CD4-positive, CD25-positive, alpha-beta regulatory T cell (primary cell): Measurements from ENCODE around the gene KRT81. TPM values are rescaled to one million over a fixed set of nuclear protein-coding genes. Genes with fewer than 3 reads are reported as not detected.
A peak's percentile ranks its signal among the peaks of the same experiment; 100 is the strongest.

Source experiments
- ATAC-seq, 2 donors: fragments of 150-1000 bp; cut with Tn5 transposase; one replicate each; pipeline ENCODE4 v1.10.0; 2021; ENCODE audit warnings: low read depth in 2 of 2, moderate number of reproducible peaks in 2 of 2, moderate library complexity in 1 of 2
- DNase-seq, 3 donors: peaks; one replicate each; pipeline versions ENCODE4 v3.0.0 to v3.0.0-alpha.2; 2012 to 2022; ENCODE audit warnings: mixed read lengths in 1 of 3
- H3K27ac ChIP-seq: one replicate; pipeline ENCODE4 v1.7.0; 2013; ENCODE audit warnings: mild to moderate bottlenecking, low read length; ENCODE audit not compliant: insufficient read depth, poor library complexity, severe bottlenecking
- H3K27me3 ChIP-seq: one replicate; pipeline ENCODE4 v1.7.0; 2013; ENCODE audit warnings: low read length; ENCODE audit not compliant: control insufficient read depth, insufficient read depth
- H3K36me3 ChIP-seq: one replicate; pipeline ENCODE4 v1.7.0; 2013; ENCODE audit warnings: mild to moderate bottlenecking, low read length, moderate library complexity; ENCODE audit not compliant: control insufficient read depth, insufficient read depth
- H3K4me1 ChIP-seq: 2 replicates; pipeline ENCODE4 v1.7.0; 2013; ENCODE audit warnings: mild to moderate bottlenecking, low read length; ENCODE audit not compliant: insufficient read depth, control insufficient read depth, poor library complexity, severe bottlenecking
- H3K4me3 ChIP-seq: one replicate; pipeline ENCODE4 v1.7.0; 2013; ENCODE audit warnings: low read depth, mild to moderate bottlenecking, low read length, moderate library complexity
- H3K9me3 ChIP-seq, 2 experiments: 1 replicate in 1 of 2; 2 replicates in 1 of 2; pipeline ENCODE4 v1.7.0; 2013; ENCODE audit warnings: low read length in 2 of 2, mild to moderate bottlenecking in 1 of 2, moderate library complexity in 1 of 2; ENCODE audit not compliant: control insufficient read depth in 2 of 2
- H3K27ac Mint-ChIP-seq, 3 donors: one replicate each; pipeline ENCODE4 v1.8.0; 2020 to 2022; ENCODE audit warnings: mild to moderate bottlenecking in 3 of 3, mixed read lengths in 3 of 3, moderate library complexity in 2 of 3
- H3K27me3 Mint-ChIP-seq: one replicate; pipeline ENCODE4 v1.8.0; 2022; ENCODE audit warnings: mild to moderate bottlenecking, mixed read lengths
- H3K36me3 Mint-ChIP-seq: one replicate; pipeline ENCODE4 v1.8.0; 2020; ENCODE audit warnings: mixed read lengths
- H3K4me1 Mint-ChIP-seq, 4 donors: one replicate each; pipeline ENCODE4 v1.8.0; 2020 to 2022; ENCODE audit warnings: mixed read lengths in 4 of 4, mild to moderate bottlenecking in 1 of 4
- H3K4me3 Mint-ChIP-seq, 4 donors: one replicate each; pipeline ENCODE4 v1.8.0; 2020 to 2022; ENCODE audit warnings: mild to moderate bottlenecking in 4 of 4, mixed read lengths in 4 of 4, moderate library complexity in 3 of 4
- H3K9me3 Mint-ChIP-seq, 7 donors: one replicate each; pipeline ENCODE4 v1.8.0; 2020 to 2022; ENCODE audit warnings: mixed read lengths in 7 of 7, mild to moderate bottlenecking in 3 of 7, moderate library complexity in 2 of 7
- polyA plus RNA-seq, 4 donors: library from polyadenylated mRNA; unstranded; fragments of 300-500 nt; fragmentation: Illumina TruSeq; gene quantifications; one replicate each; pipeline ENCODE4 v1.2.3, GENCODE V29; 2021
- total RNA-seq: library from RNA; stranded (reverse); gene quantifications from one replicate; pipeline ENCODE4 v1.2.3, GENCODE V29; 2022

The KRT81 gene
- total and polyA plus RNA-seq, 5 donors from 2014 or later: not detected

GRCh38 chr12:52332381-52332780 is 41.0 kb upstream of the KRT81 start:
- no peak overlapping the region for H3K27ac ChIP-seq
- H3K4me1 ChIP-seq: peaks cover 4% of the 10 kb centered on the region
- H3K9me3 ChIP-seq: no peaks in the 10 kb centered on the region
- Mint-ChIP-seq H3K4me1 (peaks cover 3 to 9% (median 5%) of the 10 kb centered on the region in 4 donors), H3K27ac (no peak overlapping the region), H3K4me3 (no peak overlapping the region), H3K27me3 (peaks cover 4% of the 10 kb centered on the region), H3K36me3 (no peaks in the 10 kb centered on the region), H3K9me3 (peaks cover 0 to 4% (median 2%) of the 10 kb centered on the region in 7 donors)
- peaks cover 3% of the 10 kb centered on the region for H3K27me3 ChIP-seq
- no peak for DNase-seq
- H3K36me3 ChIP-seq: no peaks in the 10 kb centered on the region
- H3K4me3 ChIP-seq: no peak overlapping the region
- no peak for ATAC-seq

GRCh38 chr12:52331833-52332232 is 40.5 kb upstream of the KRT81 start:
- Mint-ChIP-seq H3K9me3 (peaks cover 0 to 4% (median 2%) of the 10 kb centered on the region in 7 donors), H3K27me3 (peaks cover 4% of the 10 kb centered on the region), H3K36me3 (no peaks in the 10 kb centered on the region), H3K27ac (peak overlapping the region in 1 of 3 donors; percentile 94), H3K4me3 (no peak overlapping the region), H3K4me1 (peaks cover 4 to 10% (median 8%) of the 10 kb centered on the region in 4 donors)
- Histone ChIP-seq H3K36me3 (no peaks in the 10 kb centered on the region), H3K9me3 (no peaks in the 10 kb centered on the region), H3K4me1 (peaks cover 6% of the 10 kb centered on the region), H3K27ac (no peak overlapping the region), H3K4me3 (no peak overlapping the region), H3K27me3 (peaks cover 3% of the 10 kb centered on the region)
- DNase-seq (no peak), ATAC-seq (no peak)

- Histone ChIP-seq H3K4me3 (no peak overlapping the region), H3K9me3 (no peaks in the 10 kb centered on the region), H3K4me1 (peaks cover 6% of the 10 kb centered on the region), H3K27ac (no peak overlapping the region), H3K36me3 (no peaks in the 10 kb centered on the region), H3K27me3 (peaks cover 3% of the 10 kb centered on the region)
- no peak for ATAC-seq
- H3K27ac Mint-ChIP-seq: no peak overlapping the region
- no peaks in the 10 kb centered on the region for H3K36me3 Mint-ChIP-seq
- H3K4me1 Mint-ChIP-seq: peaks cover 0 to 9% (median 7%) of the 10 kb centered on the region in 4 donors
- DNase-seq: no peak
- peaks cover 4% of the 10 kb centered on the region for H3K27me3 Mint-ChIP-seq
- peaks cover 0 to 2% (median 0%) of the 10 kb centered on the region in 7 donors for H3K9me3 Mint-ChIP-seq
- H3K4me3 Mint-ChIP-seq: no peak overlapping the region
Measured at GRCh38 chr12:52331039-52331438, 39.7 kb upstream of the KRT81 start.

- Histone ChIP-seq H3K27me3 (no peaks in the 10 kb centered on the region), H3K4me1 (peaks cover 6% of the 10 kb centered on the region), H3K27ac (no peak overlapping the region), H3K36me3 (no peaks in the 10 kb centered on the region), H3K4me3 (no peak overlapping the region), H3K9me3 (no peaks in the 10 kb centered on the region)
- no peak for ATAC-seq
- H3K4me1 Mint-ChIP-seq: peaks cover 4 to 9% (median 7%) of the 10 kb centered on the region in 4 donors
- no peaks in the 10 kb centered on the region for H3K36me3 Mint-ChIP-seq
- peak overlapping the region in 1 of 3 donors; percentile 37 for H3K27ac Mint-ChIP-seq
- H3K9me3 Mint-ChIP-seq: no peaks in the 10 kb centered on the region
- DNase-seq: no peak
- H3K27me3 Mint-ChIP-seq: peaks cover under 1% of the 10 kb centered on the region
- H3K4me3 Mint-ChIP-seq: no peak overlapping the region
Measured at GRCh38 chr12:52327830-52328500, 36.6 kb upstream of the KRT81 start.

GRCh38 chr12:52327052-52327829 is 35.9 kb upstream of the KRT81 start:
- H3K27ac Mint-ChIP-seq: peak overlapping the region in 2 of 3 donors; percentile 37 to 38

GRCh38 chr12:52324153-52324444 is 32.8 kb upstream of the KRT81 start:
- Histone ChIP-seq H3K4me1 (peaks cover 6% of the 10 kb centered on the region), H3K27ac (no peak overlapping the region), H3K27me3 (no peaks in the 10 kb centered on the region), H3K9me3 (no peaks in the 10 kb centered on the region), H3K4me3 (no peak overlapping the region), H3K36me3 (no peaks in the 10 kb centered on the region)
- peaks cover 0 to 3% (median 0%) of the 10 kb centered on the region in 7 donors for H3K9me3 Mint-ChIP-seq
- ATAC-seq (no peak), DNase-seq (no peak)
- peaks cover 4 to 9% (median 7%) of the 10 kb centered on the region in 4 donors for H3K4me1 Mint-ChIP-seq
- H3K4me3 Mint-ChIP-seq: no peak overlapping the region
- peaks cover 28% of the 10 kb centered on the region for H3K27me3 Mint-ChIP-seq
- no peaks in the 10 kb centered on the region for H3K36me3 Mint-ChIP-seq
- no peak overlapping the region for H3K27ac Mint-ChIP-seq

More at GRCh38 chr12:52327052-52327829, 35.9 kb upstream of the KRT81 start:
- Mint-ChIP-seq H3K4me3 (peak overlapping the region in 1 of 4 donors; percentile 2), H3K4me1 (peaks cover 4 to 9% (median 7%) of the 10 kb centered on the region in 4 donors), H3K27me3 (peaks cover 8% of the 10 kb centered on the region), H3K36me3 (no peaks in the 10 kb centered on the region), H3K9me3 (no peaks in the 10 kb centered on the region)
- Histone ChIP-seq H3K27ac (no peak overlapping the region), H3K4me3 (no peak overlapping the region), H3K27me3 (no peaks in the 10 kb centered on the region), H3K36me3 (no peaks in the 10 kb centered on the region), H3K9me3 (no peaks in the 10 kb centered on the region), H3K4me1 (peaks cover 6% of the 10 kb centered on the region)
- DNase-seq: peak; percentile 55 to 88 (median 69)
- ATAC-seq: peak; percentile 94 to 95

GRCh38 chr12:52323416-52324152 is 32.2 kb upstream of the KRT81 start:
- Histone ChIP-seq H3K4me1 (peaks cover 6% of the 10 kb centered on the region), H3K9me3 (no peaks in the 10 kb centered on the region), H3K27ac (no peak overlapping the region), H3K27me3 (no peaks in the 10 kb centered on the region), H3K4me3 (no peak overlapping the region), H3K36me3 (no peaks in the 10 kb centered on the region)
- Mint-ChIP-seq H3K4me1 (peaks cover 4 to 9% (median 7%) of the 10 kb centered on the region in 4 donors), H3K9me3 (peaks cover 0 to 3% (median 0%) of the 10 kb centered on the region in 7 donors), H3K36me3 (no peaks in the 10 kb centered on the region), H3K27me3 (peaks cover 30% of the 10 kb centered on the region), H3K4me3 (no peak overlapping the region), H3K27ac (no peak overlapping the region)
- DNase-seq (no peak), ATAC-seq (no peak)
